GM23338 (cell line): ENCODE results near the gene GLCE. TPM values are rescaled to one million over a fixed set of nuclear protein-coding genes. Genes with fewer than 3 reads are reported as not detected.

Experiments
- ATAC-seq: fragments of 200-7000 bp; cut with Tn5 transposase; 3 replicates; pipeline ENCODE4 v1.9.1; 2020
- DNase-seq: peaks from one replicate; pipeline ENCODE4 v3.0.0-alpha.2; 2015; ENCODE audit warnings: low spot score
- H2AFZ ChIP-seq: fragments of 200-600 bp; sonication (generic); 2 replicates; pipeline ENCODE4 v1.8.0; 2016; ENCODE audit warnings: antibody characterized with exemption, mild to moderate bottlenecking, moderate library complexity
- H3F3A ChIP-seq: fragments of 200-600 bp; sonication (generic); replicated peaks from 2 replicates; pipeline ENCODE4 v1.8.0; 2017; ENCODE audit warnings: antibody characterized with exemption, mixed run types, low read depth
- H3K27ac ChIP-seq: fragments of 200-600 bp; sonication (generic); 2 replicates; pipeline ENCODE4 v1.6.1; 2016; ENCODE audit warnings: low read depth
- H3K27me3 ChIP-seq: fragments of 200-600 bp; sonication (generic); 2 replicates; pipeline ENCODE4 v1.8.0; 2016; ENCODE audit warnings: mild to moderate bottlenecking, mixed run types, moderate library complexity; ENCODE audit not compliant: insufficient read depth
- H3K36me3 ChIP-seq: fragments of 200-600 bp; sonication (generic); 2 replicates; pipeline ENCODE4 v1.8.0; 2016; ENCODE audit warnings: mild to moderate bottlenecking; ENCODE audit not compliant: insufficient read depth
- H3K4me1 ChIP-seq: fragments of 200-600 bp; sonication (generic); 2 replicates; pipeline ENCODE4 v1.8.0; 2016; ENCODE audit warnings: mild to moderate bottlenecking, moderate library complexity; ENCODE audit not compliant: insufficient read depth
- H3K4me2 ChIP-seq: fragments of 200-600 bp; sonication (generic); 2 replicates; pipeline ENCODE4 v1.7.1; 2017; ENCODE audit warnings: mixed run types
- H3K4me3 ChIP-seq: fragments of 200-600 bp; sonication (generic); 2 replicates; pipeline ENCODE4 v1.6.1; 2016; ENCODE audit warnings: mixed run types
- H3K79me2 ChIP-seq: fragments of 200-600 bp; sonication (generic); replicated peaks from 2 replicates; pipeline ENCODE4 v1.8.0; 2017; ENCODE audit warnings: mild to moderate bottlenecking; ENCODE audit not compliant: insufficient read depth
- H3K9me2 ChIP-seq: fragments of 200-600 bp; sonication (generic); 2 replicates; pipeline ENCODE4 v1.8.0; 2017; ENCODE audit not compliant: insufficient read depth
- H4K20me1 ChIP-seq: fragments of 200-600 bp; sonication (generic); replicated peaks from 2 replicates; pipeline ENCODE4 v1.8.0; 2017; ENCODE audit warnings: mild to moderate bottlenecking; ENCODE audit not compliant: insufficient read depth
- H3K27ac Mint-ChIP-seq: 2 replicates; pipeline ENCODE4 v1.8.0; 2020; ENCODE audit warnings: inconsistent platforms, mild to moderate bottlenecking, moderate library complexity, mixed read lengths
- H3K27me3 Mint-ChIP-seq: 3 replicates; pipeline ENCODE4 v1.8.0; 2022; ENCODE audit warnings: low read depth, mild to moderate bottlenecking, moderate library complexity, mixed read lengths, inconsistent platforms; ENCODE audit not compliant: insufficient read depth, poor library complexity
- H3K36me3 Mint-ChIP-seq: 3 replicates; pipeline ENCODE4 v1.8.0; 2021; ENCODE audit warnings: low read depth, mild to moderate bottlenecking, inconsistent platforms, moderate library complexity, mixed read lengths
- H3K4me1 Mint-ChIP-seq: 3 replicates; pipeline ENCODE4 v1.8.0; 2020; ENCODE audit warnings: mild to moderate bottlenecking, inconsistent platforms, mixed read lengths
- H3K4me3 Mint-ChIP-seq: 3 replicates; pipeline ENCODE4 v1.8.0; 2021; ENCODE audit warnings: moderate library complexity, mild to moderate bottlenecking, inconsistent platforms, mixed read lengths
- H3K9me3 Mint-ChIP-seq: 3 replicates; pipeline ENCODE4 v1.8.0; 2020; ENCODE audit warnings: moderate library complexity, mild to moderate bottlenecking, inconsistent platforms, mixed read lengths
- CREB1 ChIP-seq: fragments of 250-450 bp; sonication (Bioruptor Pico); IDR thresholded peaks from 2 replicates; pipeline ENCODE4 v1.5.0; 2020; ENCODE audit warnings: low read depth, mild to moderate bottlenecking, moderate library complexity
- CTCF ChIP-seq, 2 experiments: fragments of 200-600 bp in 1 of 2; sonication (generic) in 1 of 2; conservative IDR thresholded peaks; 2 replicates each; pipeline versions ENCODE4 v1.5.1 to v1.6.1; 2016 to 2017; ENCODE audit warnings: antibody characterized with exemption in 2 of 2, low read depth in 2 of 2, mild to moderate bottlenecking in 2 of 2, moderate library complexity in 1 of 2
- EZH2 ChIP-seq: fragments of 200-600 bp; sonication (generic); IDR thresholded peaks from one replicate; pipeline ENCODE4 v1.8.0; 2017; ENCODE audit warnings: antibody characterized with exemption, mild to moderate bottlenecking, low read depth; ENCODE audit not compliant: unreplicated experiment
- EZH2phosphoT487 ChIP-seq: fragments of 200-600 bp; sonication (generic); IDR thresholded peaks from one replicate; pipeline ENCODE4 v1.8.1; 2018; ENCODE audit warnings: antibody characterized with exemption; ENCODE audit not compliant: unreplicated experiment
- JUNB ChIP-seq: IDR thresholded peaks from one replicate; pipeline ENCODE4 v1.6.1; 2016; ENCODE audit warnings: antibody characterized with exemption; ENCODE audit not compliant: unreplicated experiment
- NANOG ChIP-seq: IDR thresholded peaks from 2 replicates; pipeline ENCODE4 v1.6.1; 2016; ENCODE audit warnings: antibody characterized with exemption, borderline replicate concordance
- POLR2AphosphoS5 ChIP-seq: IDR thresholded peaks from 2 replicates; pipeline ENCODE4 v1.6.1; 2016; ENCODE audit warnings: antibody characterized with exemption, low read depth
- REST ChIP-seq: IDR thresholded peaks from one replicate; pipeline ENCODE4 v1.6.1; 2018; ENCODE audit warnings: antibody characterized with exemption; ENCODE audit not compliant: unreplicated experiment
- STAT1 ChIP-seq: IDR thresholded peaks from one replicate; pipeline ENCODE4 v1.6.1; 2016; ENCODE audit warnings: antibody characterized with exemption; ENCODE audit not compliant: unreplicated experiment
- ZNF114 ChIP-seq: fragments of 250-450 bp; sonication (Bioruptor Pico); IDR thresholded peaks from 2 replicates; pipeline ENCODE4 v1.5.0; 2020; ENCODE audit warnings: mild to moderate bottlenecking, moderate library complexity
- ZNF331 ChIP-seq: fragments of 250-450 bp; sonication (Bioruptor Pico); IDR thresholded peaks from 2 replicates; pipeline ENCODE4 v1.5.0; 2020; ENCODE audit warnings: low read depth, mild to moderate bottlenecking, moderate library complexity
- polyA plus RNA-seq: library from polyadenylated mRNA; unstranded; fragments of >200 nt; fragmentation: Nextera tagmentation; extraction: Ambion mirVana; gene quantifications from 2 replicates; pipeline ENCODE4 v1.2.1, GENCODE V29; 2016
- total RNA-seq: library from RNA; depleted of rRNA; stranded (reverse); fragments of >200 nt; shearing (Covaris generic); gene quantifications from 2 replicates; pipeline ENCODE4 v1.2.3, GENCODE V29; 2014
- TF ChIP-seq, protein P1 (sequence below): IDR thresholded peaks from 2 replicates; pipeline ENCODE4 v1.6.1; 2016; ENCODE audit warnings: antibody characterized with exemption
- TF ChIP-seq, protein P2 (sequence below): fragments of 250-450 bp; sonication (Bioruptor Pico); IDR thresholded peaks from 2 replicates; pipeline ENCODE4 v1.5.0; 2020; ENCODE audit warnings: mild to moderate bottlenecking, moderate library complexity

GLCE gene
- total and polyA plus RNA-seq, 2 experiments from 2014 or later, result 7.5 to 15.5 TPM

GRCh38 chr15:69296606-69297005 lies 136.2 kb downstream of the GLCE start:
- H3K9me3 Mint-ChIP-seq, result no peaks in the 10 kb centered on the region
- H3K4me1 Mint-ChIP-seq, result peaks cover 17% of the 10 kb centered on the region
- no peak overlapping the region for H3K4me3 Mint-ChIP-seq
- no peak overlapping the region for H3K27ac Mint-ChIP-seq
- DNase-seq (no peak), ATAC-seq (no peak)
- Histone ChIP-seq H3F3A (no peaks in the 10 kb centered on the region; the same call in 1 of the 2 replicates), H3K36me3 (no peaks in the 10 kb centered on the region), H4K20me1 (no peaks in the 10 kb centered on the region), H3K4me2 (no peak overlapping the region), H3K4me3 (no peak overlapping the region), H3K27me3 (peaks cover 35% of the 10 kb centered on the region), H3K27ac (no peak overlapping the region), H3K79me2 (no peaks in the 10 kb centered on the region), H3K4me1 (peaks cover 11% of the 10 kb centered on the region; the same call in 1 of the 2 replicates), H3K9me2 (no peaks in the 10 kb centered on the region), H2AFZ (no peak overlapping the region)
- no peaks in the 10 kb centered on the region for H3K36me3 Mint-ChIP-seq
- H3K27me3 Mint-ChIP-seq, result peaks cover 26% of the 10 kb centered on the region
- TF ChIP-seq, protein P1, sequence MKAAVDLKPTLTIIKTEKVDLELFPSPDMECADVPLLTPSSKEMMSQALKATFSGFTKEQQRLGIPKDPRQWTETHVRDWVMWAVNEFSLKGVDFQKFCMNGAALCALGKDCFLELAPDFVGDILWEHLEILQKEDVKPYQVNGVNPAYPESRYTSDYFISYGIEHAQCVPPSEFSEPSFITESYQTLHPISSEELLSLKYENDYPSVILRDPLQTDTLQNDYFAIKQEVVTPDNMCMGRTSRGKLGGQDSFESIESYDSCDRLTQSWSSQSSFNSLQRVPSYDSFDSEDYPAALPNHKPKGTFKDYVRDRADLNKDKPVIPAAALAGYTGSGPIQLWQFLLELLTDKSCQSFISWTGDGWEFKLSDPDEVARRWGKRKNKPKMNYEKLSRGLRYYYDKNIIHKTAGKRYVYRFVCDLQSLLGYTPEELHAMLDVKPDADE, result no peak
- no peak for TF ChIP-seq EZH2
- TF ChIP-seq JUNB, result no peak
- TF ChIP-seq EZH2phosphoT487, result no peak
- TF ChIP-seq CREB1 (CRISPR knock-in tag), result no peak
- TF ChIP-seq POLR2AphosphoS5, result no peak
- TF ChIP-seq STAT1, result no peak
- no peak for TF ChIP-seq CTCF (conservative IDR thresholded peaks at IDR 0.05; ENCODE audit: low read depth in 2 of 2)
- no peak for TF ChIP-seq REST
- TF ChIP-seq NANOG, result no peak
- TF ChIP-seq, protein P2, sequence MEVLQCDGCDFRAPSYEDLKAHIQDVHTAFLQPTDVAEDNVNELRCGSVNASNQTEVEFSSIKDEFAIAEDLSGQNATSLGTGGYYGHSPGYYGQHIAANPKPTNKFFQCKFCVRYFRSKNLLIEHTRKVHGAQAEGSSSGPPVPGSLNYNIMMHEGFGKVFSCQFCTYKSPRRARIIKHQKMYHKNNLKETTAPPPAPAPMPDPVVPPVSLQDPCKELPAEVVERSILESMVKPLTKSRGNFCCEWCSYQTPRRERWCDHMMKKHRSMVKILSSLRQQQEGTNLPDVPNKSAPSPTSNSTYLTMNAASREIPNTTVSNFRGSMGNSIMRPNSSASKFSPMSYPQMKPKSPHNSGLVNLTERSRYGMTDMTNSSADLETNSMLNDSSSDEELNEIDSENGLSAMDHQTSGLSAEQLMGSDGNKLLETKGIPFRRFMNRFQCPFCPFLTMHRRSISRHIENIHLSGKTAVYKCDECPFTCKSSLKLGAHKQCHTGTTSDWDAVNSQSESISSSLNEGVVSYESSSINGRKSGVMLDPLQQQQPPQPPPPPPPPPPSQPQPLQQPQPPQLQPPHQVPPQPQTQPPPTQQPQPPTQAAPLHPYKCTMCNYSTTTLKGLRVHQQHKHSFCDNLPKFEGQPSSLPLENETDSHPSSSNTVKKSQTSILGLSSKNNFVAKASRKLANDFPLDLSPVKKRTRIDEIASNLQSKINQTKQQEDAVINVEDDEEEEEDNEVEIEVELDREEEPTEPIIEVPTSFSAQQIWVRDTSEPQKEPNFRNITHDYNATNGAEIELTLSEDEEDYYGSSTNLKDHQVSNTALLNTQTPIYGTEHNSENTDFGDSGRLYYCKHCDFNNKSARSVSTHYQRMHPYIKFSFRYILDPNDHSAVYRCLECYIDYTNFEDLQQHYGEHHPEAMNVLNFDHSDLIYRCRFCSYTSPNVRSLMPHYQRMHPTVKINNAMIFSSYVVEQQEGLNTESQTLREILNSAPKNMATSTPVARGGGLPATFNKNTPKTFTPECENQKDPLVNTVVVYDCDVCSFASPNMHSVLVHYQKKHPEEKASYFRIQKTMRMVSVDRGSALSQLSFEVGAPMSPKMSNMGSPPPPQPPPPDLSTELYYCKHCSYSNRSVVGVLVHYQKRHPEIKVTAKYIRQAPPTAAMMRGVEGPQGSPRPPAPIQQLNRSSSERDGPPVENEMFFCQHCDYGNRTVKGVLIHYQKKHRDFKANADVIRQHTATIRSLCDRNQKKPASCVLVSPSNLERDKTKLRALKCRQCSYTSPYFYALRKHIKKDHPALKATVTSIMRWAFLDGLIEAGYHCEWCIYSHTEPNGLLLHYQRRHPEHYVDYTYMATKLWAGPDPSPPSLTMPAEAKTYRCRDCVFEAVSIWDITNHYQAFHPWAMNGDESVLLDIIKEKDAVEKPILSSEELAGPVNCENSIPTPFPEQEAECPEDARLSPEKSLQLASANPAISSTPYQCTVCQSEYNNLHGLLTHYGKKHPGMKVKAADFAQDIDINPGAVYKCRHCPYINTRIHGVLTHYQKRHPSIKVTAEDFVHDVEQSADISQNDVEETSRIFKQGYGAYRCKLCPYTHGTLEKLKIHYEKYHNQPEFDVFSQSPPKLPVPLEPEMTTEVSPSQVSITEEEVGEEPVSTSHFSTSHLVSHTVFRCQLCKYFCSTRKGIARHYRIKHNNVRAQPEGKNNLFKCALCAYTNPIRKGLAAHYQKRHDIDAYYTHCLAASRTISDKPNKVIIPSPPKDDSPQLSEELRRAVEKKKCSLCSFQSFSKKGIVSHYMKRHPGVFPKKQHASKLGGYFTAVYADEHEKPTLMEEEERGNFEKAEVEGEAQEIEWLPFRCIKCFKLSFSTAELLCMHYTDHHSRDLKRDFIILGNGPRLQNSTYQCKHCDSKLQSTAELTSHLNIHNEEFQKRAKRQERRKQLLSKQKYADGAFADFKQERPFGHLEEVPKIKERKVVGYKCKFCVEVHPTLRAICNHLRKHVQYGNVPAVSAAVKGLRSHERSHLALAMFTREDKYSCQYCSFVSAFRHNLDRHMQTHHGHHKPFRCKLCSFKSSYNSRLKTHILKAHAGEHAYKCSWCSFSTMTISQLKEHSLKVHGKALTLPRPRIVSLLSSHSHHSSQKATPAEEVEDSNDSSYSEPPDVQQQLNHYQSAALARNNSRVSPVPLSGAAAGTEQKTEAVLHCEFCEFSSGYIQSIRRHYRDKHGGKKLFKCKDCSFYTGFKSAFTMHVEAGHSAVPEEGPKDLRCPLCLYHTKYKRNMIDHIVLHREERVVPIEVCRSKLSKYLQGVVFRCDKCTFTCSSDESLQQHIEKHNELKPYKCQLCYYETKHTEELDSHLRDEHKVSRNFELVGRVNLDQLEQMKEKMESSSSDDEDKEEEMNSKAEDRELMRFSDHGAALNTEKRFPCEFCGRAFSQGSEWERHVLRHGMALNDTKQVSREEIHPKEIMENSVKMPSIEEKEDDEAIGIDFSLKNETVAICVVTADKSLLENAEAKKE, result no peak
- TF ChIP-seq ZNF331 (CRISPR knock-in tag), result no peak
- no peak for TF ChIP-seq ZNF114 (CRISPR knock-in tag)
